ENCODE data around the gene PLK2. TPM values are rescaled to one million over a fixed set of nuclear protein-coding genes. Genes with fewer than 3 reads are reported as not detected.
A peak's percentile ranks its signal among the peaks of the same experiment; 100 is the strongest.

PLK2 gene
- total and polyA plus RNA-seq, 2 of the 8 experiments (the other 6 are each of a cell fraction or from before 2014, with no cell fraction given), result 5.8 to 20.6 TPM

GRCh38 chr5:58499941-58500340, 40.1 kb upstream of the PLK2 start:
- Histone ChIP-seq H2BK12ac (ENCODE audit: low read depth, low read length) (no peak overlapping the region; the same call in 1 of the 2 replicates), H3K4ac (replicated peaks; ENCODE audit: insufficient read length, low read depth, low read length) (no peak overlapping the region), H3K9ac (replicated peaks in 1 of 4; ENCODE audit: extremely low read depth in 1 of 4, low read depth in 3 of 4, low read length in 3 of 4) (no peak overlapping the region), H3K27ac (ENCODE audit: low read depth, low read length) (no peak overlapping the region), H4K8ac (ENCODE audit: extremely low read depth, insufficient read depth, low read length) (no peak overlapping the region), H3K9me3 (ENCODE audit: insufficient read depth in 2 of 2, low read depth in 1 of 2, low read length in 1 of 2) (no peaks in the 10 kb centered on the region), H3K23ac (ENCODE audit: insufficient read length) (no peak overlapping the region), H3K4me2 (ENCODE audit: insufficient read depth in 1 of 2, low read depth in 2 of 2, low read length in 2 of 2) (no peak overlapping the region), H2AFZ (ENCODE audit: low read length) (peak overlapping the region; percentile 82; the same call in 1 of the 2 replicates), H3K4me1 (replicated peaks in 1 of 4; ENCODE audit: control insufficient read depth in 3 of 4, insufficient read depth in 4 of 4, low read length in 3 of 4) (no peaks in the 10 kb centered on the region), H3K14ac (ENCODE audit: insufficient read length) (no peak overlapping the region), H4K20me1 (replicated peaks in 1 of 2; ENCODE audit: control insufficient read depth in 1 of 2, insufficient read depth in 2 of 2, low read length in 2 of 2) (no peaks in the 10 kb centered on the region), H3K18ac (ENCODE audit: extremely low read depth, low read length) (no peak overlapping the region), H3K56ac (replicated peaks; ENCODE audit: insufficient read length, low read depth, low read length) (no peak overlapping the region), H4K91ac (replicated peaks; ENCODE audit: insufficient read length, low read length) (no peak overlapping the region), H4K5ac (ENCODE audit: insufficient read length, low read depth, low read length) (no peak overlapping the region), H2BK5ac (ENCODE audit: low read depth, low read length) (no peak overlapping the region), H3K36me3 (ENCODE audit: control insufficient read depth in 2 of 4, insufficient read depth in 4 of 4, low read length in 3 of 4) (no peaks in the 10 kb centered on the region), H3K27me3 (replicated peaks in 1 of 4; ENCODE audit: control insufficient read depth in 3 of 4, extremely low read depth in 1 of 4, insufficient read depth in 3 of 4, low read length in 3 of 4) (peaks cover 0 to 1% (median 0%) of the 10 kb centered on the region in 4 experiments; a peak in 1 of 7 replicates), H3K4me3 (ENCODE audit: extremely low read depth in 1 of 4, insufficient read depth in 2 of 4, low read depth in 3 of 4, low read length in 4 of 4) (no peak overlapping the region), H3K23me2 (ENCODE audit: low read depth, low read length) (no peaks in the 10 kb centered on the region), H2BK20ac (ENCODE audit: low read length) (no peak overlapping the region), H2AK5ac (ENCODE audit: low read depth, low read length) (no peak overlapping the region), H2BK15ac (ENCODE audit: low read length) (no peak overlapping the region), H3K79me2 (ENCODE audit: control insufficient read depth in 1 of 2, insufficient read depth in 2 of 2, low read length in 2 of 2) (no peaks in the 10 kb centered on the region), H3K79me1 (ENCODE audit: low read depth, low read length) (no peaks in the 10 kb centered on the region), H2BK120ac (replicated peaks; ENCODE audit: low read depth, low read length) (no peak overlapping the region)
- DNase-seq (ENCODE audit: low read depth in 1 of 2, low spot score in 2 of 2), result no peak
- FAIRE-seq, result no peak
- CTCF ChIA-PET (ENCODE audit: partially characterized antibody), result interaction anchor here (1.1 to 10.1 kb wide), 10 partner anchors 8 to 375 kb away, joined by 3 to 201 read pairs (median 6); no protein-coding TSS in a partner anchor
- 72% methylated on average over 2 of the region's 2 CpGs; no CpG with 5 or more reads in 1 of the 2 experiments for WGBS, 2 experiments (ENCODE audit: extremely low coverage in 1 of 2, insufficient coverage in 1 of 2, insufficient read length in 1 of 2, insufficient replicate concordance in 2 of 2, low coverage in 1 of 2, low lambda C conversion rate in 2 of 2, missing lambda C conversion rate in 1 of 2)
- POLR2A ChIA-PET (ENCODE audit: partially characterized antibody), result interaction anchor here (0.5 kb wide), 1 partner anchor 41 kb away, joined by 3 read pairs; no protein-coding TSS in a partner anchor
- no peak for TF ChIP-seq SP2 (IDR thresholded peaks at IDR 0.05; ENCODE audit: low read length)
- TF ChIP-seq RAD21 (IDR thresholded peaks at IDR 0.05 in 1 of 2, conservative IDR thresholded peaks at IDR 0.05 in 1 of 2; ENCODE audit: low read depth in 2 of 2, low read length in 2 of 2), result no peak
- TF ChIP-seq SP1 (IDR thresholded peaks at IDR 0.05; ENCODE audit: low read depth, low read length), result no peak
- no peak for TF ChIP-seq NRF1 (IDR thresholded peaks at IDR 0.05; ENCODE audit: low read depth, low read length)
- no peak for TF ChIP-seq ASH2L (IDR thresholded peaks at IDR 0.05; ENCODE audit: low read length)
- no peak for TF ChIP-seq EZH2 (IDR thresholded peaks at IDR 0.05; ENCODE audit: low read depth, low read length, severe bottlenecking)
- TF ChIP-seq BACH1 (IDR thresholded peaks at IDR 0.05; ENCODE audit: low read length), result no peak
- TF ChIP-seq CBX8 (IDR thresholded peaks at IDR 0.05; ENCODE audit: borderline replicate concordance, low read depth, low read length), result no peak
- no peak for TF ChIP-seq JUND (IDR thresholded peaks at IDR 0.05; ENCODE audit: low read length)
- no peak for TF ChIP-seq CTCF (IDR thresholded peaks at IDR 0.05; ENCODE audit: control extremely low read depth in 1 of 3, insufficient read depth in 1 of 3, low read depth in 1 of 3, low read length in 3 of 3)
- TF ChIP-seq KDM4A (IDR thresholded peaks at IDR 0.05; ENCODE audit: low read depth, low read length, severe bottlenecking), result no peak
- TF ChIP-seq POLR2A (IDR thresholded peaks at IDR 0.05; ENCODE audit: control extremely low read depth in 1 of 2, low read depth in 2 of 2, low read length in 2 of 2), result no peak
